Body of pancreas (tissue), 4 donors: ENCODE data around the gene EXD3. TPM values are rescaled to one million over a fixed set of nuclear protein-coding genes. Genes with fewer than 3 reads are reported as not detected.

Experiments used
- ATAC-seq: fragments of 150-250 bp; one replicate; pipeline ENCODE4 v1.9.1; 2016
- DNase-seq, 4 donors: peaks; one replicate each; pipeline ENCODE4 v3.0.0-alpha.2; 2019
- H3K27ac ChIP-seq, 4 donors: fragments of 200-600 bp; sonication (generic); 1 replicate in 3 of 4; 2 replicates in 1 of 4; pipeline versions ENCODE4 v1.5.1 to v1.6.1; 2016 to 2019; ENCODE audit warnings: mild to moderate bottlenecking in 1 of 4, mixed read lengths in 1 of 4, moderate library complexity in 1 of 4
- H3K27me3 ChIP-seq, 2 donors: fragments of 200-600 bp; sonication (generic); one replicate each; pipeline ENCODE4 v1.6.0; 2016; ENCODE audit warnings: mild to moderate bottlenecking in 1 of 2
- H3K36me3 ChIP-seq, 2 donors: fragments of 200-600 bp; sonication (generic); replicated peaks in 1 of 2; 2 replicates each; pipeline ENCODE4 v1.5.1; 2016; ENCODE audit warnings: low read depth in 2 of 2; ENCODE audit not compliant: insufficient read depth in 1 of 2
- H3K4me1 ChIP-seq: fragments of 200-600 bp; sonication (generic); one replicate; pipeline ENCODE4 v1.6.0; 2016
- H3K4me3 ChIP-seq, 2 donors: fragments of 200-600 bp; sonication (generic); 1 replicate in 1 of 2; 2 replicates in 1 of 2; pipeline ENCODE4 v1.5.1; 2016 to 2019
- H3K9me3 ChIP-seq, 3 donors: fragments of 200-600 bp; sonication (generic); 1 replicate in 2 of 3; 2 replicates in 1 of 3; pipeline ENCODE4 v1.5.1; 2016
- CTCF ChIP-seq, 7 experiments: fragments of 450-650 bp in 4 of 7; fragments of 200-600 bp in 3 of 7; sonication (generic) in 3 of 7; IDR thresholded peaks; one replicate each; pipeline ENCODE4 v1.5.1; 2016 to 2019; ENCODE audit warnings: antibody characterized with exemption in 7 of 7
- POLR2A ChIP-seq, 3 donors: fragments of 450-650 bp; IDR thresholded peaks; one replicate each; pipeline ENCODE4 v1.6.1; 2016; ENCODE audit warnings: antibody characterized with exemption in 3 of 3, mild to moderate bottlenecking in 2 of 3
- WGBS, 2 donors: methylation state at CpG; one replicate each; pipeline ENCODE4 v1.1.5; 2017; 5-methylcytosine and 5-hydroxymethylcytosine counted together
- intact Hi-C: fragments of 100-400 bp; cut with DNase I; formaldehyde crosslinking; loops from one replicate; pipeline ENCODE4 v1.15.1; 2023
- total RNA-seq, 2 donors: library from RNA; depleted of rRNA; stranded (reverse); fragments of >200 nt; gene quantifications; one replicate each; pipeline ENCODE4 v1.1.0, GENCODE V29; 2016

EXD3 gene
- total RNA-seq, 2 donors from 2014 or later = 23.3 to 34.9 TPM

GRCh38 chr9:137435980-137436760 lies 13.2 kb upstream of the EXD3 start:
- Histone ChIP-seq H3K9me3 (no peaks in the 10 kb centered on the region), H3K27me3 (no peaks in the 10 kb centered on the region), H3K4me3 (no peak overlapping the region), H3K36me3 (no peaks in the 10 kb centered on the region), H3K4me1 (peaks cover 32% of the 10 kb centered on the region), H3K27ac (peak overlapping the region; percentile 71 to 83 (median 73))
- 43 to 72% methylated on average over 3 to 39 of the region's 42 CpGs for WGBS, 2 donors
- DNase-seq (peak; percentile 93 to 99 (median 96)), ATAC-seq (peak; percentile 97)
- TF ChIP-seq CTCF (IDR thresholded peaks at IDR 0.05) (peak in 1 of 7 experiments; percentile 11), POLR2A (IDR thresholded peaks at IDR 0.05) (peak; percentile 55 to 75 (median 57))
- intact Hi-C loops = no loop called here

- no peaks in the 10 kb centered on the region for H3K9me3 ChIP-seq
- DNase-seq (peak in 1 of 4 donors; percentile 22), ATAC-seq (peak; percentile 3)
- no peaks in the 10 kb centered on the region for H3K27me3 ChIP-seq
- intact Hi-C loops = no loop called here
- 58 to 73% methylated on average over 4 to 11 of the region's 20 CpGs for WGBS, 2 donors
- H3K36me3 ChIP-seq = no peaks in the 10 kb centered on the region
- TF ChIP-seq CTCF (IDR thresholded peaks at IDR 0.05) (no peak), POLR2A (IDR thresholded peaks at IDR 0.05) (no peak)
- peak overlapping the region; percentile 71 to 83 (median 73) for H3K27ac ChIP-seq
- peaks cover 31% of the 10 kb centered on the region for H3K4me1 ChIP-seq
- H3K4me3 ChIP-seq = no peak overlapping the region
These were observed 12.5 kb upstream of the EXD3 start for GRCh38 chr9:137435381-137435891.

GRCh38 chr9:137434498-137435380 lies 11.8 kb upstream of the EXD3 start:
- ATAC-seq (no peak), DNase-seq (peak in 1 of 4 donors; percentile 23)
- no peak for TF ChIP-seq CTCF (IDR thresholded peaks at IDR 0.05)
- H3K27ac ChIP-seq = peak overlapping the region in 3 of 4 donors; percentile 71 to 83 (median 71)
- H3K27me3 ChIP-seq = no peaks in the 10 kb centered on the region
- H3K4me1 ChIP-seq = peaks cover 31% of the 10 kb centered on the region
- H3K36me3 ChIP-seq = no peaks in the 10 kb centered on the region
- H3K4me3 ChIP-seq = no peak overlapping the region
- H3K9me3 ChIP-seq = no peaks in the 10 kb centered on the region
- intact Hi-C loops = no loop called here
- WGBS, 2 donors = 70 to 100% methylated on average over 2 to 29 of the region's 43 CpGs

- Histone ChIP-seq H3K27ac (no peak overlapping the region), H3K4me3 (no peak overlapping the region), H3K4me1 (peaks cover 25% of the 10 kb centered on the region), H3K27me3 (no peaks in the 10 kb centered on the region), H3K9me3 (no peaks in the 10 kb centered on the region), H3K36me3 (no peaks in the 10 kb centered on the region)
- ATAC-seq (no peak), DNase-seq (no peak)
- WGBS, 2 donors = 87 to 94% methylated on average over 9 to 23 of the region's 26 CpGs
- intact Hi-C loops = no loop called here
- TF ChIP-seq CTCF (IDR thresholded peaks at IDR 0.05) (no peak), POLR2A (IDR thresholded peaks at IDR 0.05) (no peak)
These were observed 11.0 kb upstream of the EXD3 start for GRCh38 chr9:137433916-137434431.
